DMS53 treated with DMSO at 0.1 percent for 48 hours (cell line): ENCODE results near the gene TMEM59.
A peak's percentile ranks its signal among the peaks of the same experiment; 100 is the strongest.
"Not testable (repeated sequence)": the region's sequence is repeated elsewhere in the genome, so short reads cannot be mapped to it uniquely, and the experiment has no call there.

Source experiments
- DNase-seq: peaks from one replicate; lab custom pipeline; 2025; ENCODE audit not compliant: unreplicated experiment; lab: John Stamatoyannopoulos, UW

The TMEM59 gene

GRCh38 chr1:54013393-54014008, 39.5 kb downstream of the TMEM59 start:
- no peak for DNase-seq

DNA sequence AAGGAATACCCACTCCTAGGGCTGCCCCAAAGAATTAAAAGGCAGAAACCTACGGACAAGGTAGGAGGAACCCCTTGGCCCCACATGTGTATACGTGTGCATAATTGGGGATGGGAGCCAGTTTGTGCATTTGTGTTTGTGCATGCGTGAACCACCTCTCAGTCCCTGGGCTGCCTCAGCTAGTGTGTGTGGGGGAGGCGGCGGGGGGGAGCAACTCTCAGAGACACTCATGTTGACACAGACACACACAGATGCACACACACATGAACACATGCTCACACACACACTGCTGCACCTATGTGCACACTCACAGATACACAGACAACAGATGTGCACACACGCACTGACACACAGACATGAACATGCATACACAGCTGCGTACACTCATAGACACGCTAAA, 40.1 kb downstream of the TMEM59 start:
- DNase-seq: no peak

DNA sequence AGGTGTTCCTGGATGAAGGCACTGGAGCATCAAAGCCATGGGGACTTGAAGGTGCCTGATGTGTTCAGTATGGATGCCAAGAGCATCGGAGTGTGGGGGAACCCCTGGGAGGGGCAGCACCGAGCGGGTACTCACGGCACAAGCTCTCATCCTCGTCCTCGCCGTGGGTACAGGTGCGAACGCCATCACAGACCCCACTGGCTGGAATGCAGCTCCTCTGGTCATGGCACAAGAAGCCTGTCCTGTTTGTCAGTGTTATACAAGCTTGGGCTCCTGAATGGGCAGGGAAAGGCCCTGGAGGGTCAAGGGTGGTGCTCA, 41.0 kb downstream of the TMEM59 start:
- no peak for DNase-seq

DNA sequence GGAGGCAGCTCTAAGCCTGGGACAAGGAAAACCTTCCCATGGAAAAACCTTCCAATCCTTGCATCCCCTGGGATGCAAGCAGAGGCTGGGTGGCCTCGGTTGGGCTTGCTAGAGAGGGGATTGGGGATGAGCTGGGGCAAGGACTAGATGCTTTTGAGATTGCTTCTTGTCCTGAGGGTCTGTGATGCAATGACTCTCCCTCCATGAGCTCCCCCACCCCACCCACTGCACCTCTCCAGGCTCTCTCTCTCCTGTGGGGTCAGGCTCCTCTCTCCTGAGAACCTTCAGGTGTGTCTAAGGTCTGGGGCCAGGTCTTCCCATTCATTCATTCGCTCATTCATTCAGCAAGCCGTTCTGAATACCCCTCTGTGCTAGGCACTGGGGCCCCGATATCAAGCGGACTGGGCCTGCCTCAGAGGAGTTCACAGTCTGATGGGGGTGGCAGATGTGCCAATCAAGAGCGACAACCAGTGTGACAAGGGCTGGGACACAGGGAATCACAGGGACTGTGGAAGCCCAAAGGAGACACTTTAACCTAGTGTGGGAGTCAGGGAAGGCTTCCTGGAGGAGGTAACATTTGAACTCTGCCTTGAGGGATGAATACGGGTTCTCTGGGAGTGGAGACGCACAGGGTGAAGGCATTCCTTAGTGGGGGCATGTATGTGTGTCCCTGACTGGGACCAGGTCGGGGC, 41.5 kb downstream of the TMEM59 start:
- no peak for DNase-seq

DNA sequence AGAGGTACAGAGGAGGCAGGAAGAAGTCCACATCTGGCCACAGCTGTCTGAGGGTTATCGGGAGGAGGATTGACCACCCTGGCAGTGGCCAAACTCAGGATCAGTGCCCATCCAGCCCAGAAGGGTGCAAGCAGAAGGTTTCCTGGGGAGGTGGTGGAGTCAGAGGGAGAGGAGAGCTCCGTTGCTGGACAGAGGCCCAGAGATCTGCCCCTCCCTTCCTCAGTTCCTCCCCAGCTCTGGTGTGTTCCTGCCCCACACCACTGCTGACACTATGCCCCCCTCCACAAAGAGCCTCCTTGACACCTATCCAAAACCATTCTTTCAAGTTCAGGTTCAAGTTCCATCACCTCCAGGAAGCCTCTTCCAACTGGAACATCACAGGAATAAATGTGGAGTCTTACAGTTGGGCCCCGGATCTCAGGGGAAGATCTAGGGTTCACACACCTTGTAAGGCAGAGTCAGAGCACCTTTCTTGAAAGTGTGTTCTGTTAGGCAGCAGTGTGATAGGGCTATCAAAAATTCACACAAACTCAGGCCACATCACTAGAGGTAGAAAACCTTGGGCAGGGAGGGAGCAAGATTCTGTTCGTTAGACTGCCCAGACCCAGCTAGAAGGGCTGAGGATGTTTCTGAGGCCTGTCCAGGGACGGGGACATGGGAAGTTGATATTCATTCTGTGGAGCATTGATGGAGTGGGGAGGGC, 42.4 kb downstream of the TMEM59 start:
- DNase-seq: no peak

GRCh38 chr1:54009406-54009805, 43.6 kb downstream of the TMEM59 start:
- no peak for DNase-seq

GRCh38 chr1:54008876-54009275, 44.1 kb downstream of the TMEM59 start:
- no peak for DNase-seq

DNA sequence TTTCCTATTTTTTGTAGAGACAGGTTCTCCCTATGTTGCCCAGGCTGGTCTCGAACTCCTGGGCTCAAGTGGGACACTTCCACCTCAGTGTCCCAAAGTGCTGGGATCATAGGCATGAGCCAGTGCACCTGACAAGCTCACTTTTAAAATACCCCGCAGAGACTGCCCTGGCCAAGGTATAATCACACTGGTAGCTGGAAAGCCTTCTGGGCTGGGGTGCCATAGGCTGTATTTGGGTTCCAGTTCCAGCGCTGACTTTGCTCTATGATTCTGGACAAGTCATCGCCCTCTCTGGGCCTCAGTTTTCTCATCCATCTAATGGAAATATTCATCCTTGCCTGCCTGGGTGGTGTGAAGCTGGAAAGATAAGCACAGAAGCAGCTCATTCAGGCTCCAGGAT, 45.4 kb downstream of the TMEM59 start:
- DNase-seq: no peak

DNA sequence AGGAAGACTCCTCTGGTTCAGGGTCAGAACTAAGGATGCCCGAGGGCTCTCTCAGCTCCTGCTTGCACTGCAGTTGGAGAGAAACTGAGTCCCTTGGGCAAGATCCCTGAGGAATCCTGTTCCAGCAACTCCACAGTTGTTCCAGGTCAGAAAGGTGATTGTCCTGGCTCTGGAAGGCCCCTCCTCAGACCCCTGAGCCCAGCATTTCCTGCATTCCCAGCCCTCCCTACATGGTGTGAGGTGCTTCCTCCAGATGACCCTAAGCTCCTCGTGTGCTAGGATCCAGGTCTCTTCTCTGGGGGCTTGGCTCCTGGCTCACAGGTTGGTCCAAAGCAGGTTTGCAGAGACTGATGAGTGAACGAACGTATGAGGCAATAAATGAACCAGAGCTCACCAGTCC, 46.5 kb downstream of the TMEM59 start:
- no peak for DNase-seq

DNA sequence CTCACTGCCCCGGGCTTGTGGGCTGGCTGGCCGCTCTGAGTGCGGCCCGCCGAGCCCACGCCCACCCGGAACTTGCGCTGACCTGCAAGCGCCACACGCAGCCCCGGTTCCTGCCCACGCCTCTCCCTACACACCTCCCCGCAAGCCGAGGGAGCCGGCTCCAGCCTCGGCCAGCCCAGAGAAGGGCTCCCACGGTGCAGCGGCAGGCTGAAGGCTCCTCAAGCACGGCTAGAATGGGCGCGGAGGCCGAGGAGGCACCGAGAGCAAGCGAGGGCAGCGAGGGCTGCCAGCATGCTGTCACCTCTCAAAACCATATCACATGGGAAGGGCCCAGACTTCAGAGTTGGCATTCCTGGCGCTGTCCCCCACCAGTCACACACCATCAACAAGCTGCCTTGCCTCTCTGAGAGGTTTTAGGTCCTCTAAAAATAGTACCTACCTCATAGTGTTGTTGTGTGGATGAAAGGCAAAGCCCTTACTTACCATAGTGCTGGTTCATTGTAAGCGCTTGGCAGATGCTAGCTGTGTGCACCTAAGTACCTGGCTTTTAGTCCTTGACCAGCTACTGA, 48.4 kb downstream of the TMEM59 start:
- DNase-seq: no peak

GRCh38 chr1:54003750-54004480, 49.1 kb downstream of the TMEM59 start:
- DNase-seq: not testable (repeated sequence)

DNA sequence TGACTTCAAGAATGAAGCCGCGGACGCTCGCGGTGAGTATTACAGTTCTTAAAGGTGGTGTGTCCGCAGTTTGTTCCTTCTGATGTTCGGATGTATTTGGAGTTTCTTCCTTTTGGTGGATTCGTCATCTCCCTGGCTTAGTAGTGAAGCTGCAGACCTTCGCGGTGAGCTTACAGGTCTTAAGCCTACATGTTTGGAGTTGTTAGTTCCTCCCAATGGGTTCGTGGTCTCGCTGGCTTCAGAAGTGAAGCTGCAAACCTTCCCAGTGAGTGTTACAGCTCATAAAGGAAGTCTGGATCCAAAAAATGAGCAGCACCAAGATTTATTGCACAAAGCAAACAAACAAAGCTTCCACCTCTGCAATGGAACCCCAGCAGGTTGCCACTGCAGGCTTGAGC, 49.8 kb downstream of the TMEM59 start:
- no peak for DNase-seq

DNA sequence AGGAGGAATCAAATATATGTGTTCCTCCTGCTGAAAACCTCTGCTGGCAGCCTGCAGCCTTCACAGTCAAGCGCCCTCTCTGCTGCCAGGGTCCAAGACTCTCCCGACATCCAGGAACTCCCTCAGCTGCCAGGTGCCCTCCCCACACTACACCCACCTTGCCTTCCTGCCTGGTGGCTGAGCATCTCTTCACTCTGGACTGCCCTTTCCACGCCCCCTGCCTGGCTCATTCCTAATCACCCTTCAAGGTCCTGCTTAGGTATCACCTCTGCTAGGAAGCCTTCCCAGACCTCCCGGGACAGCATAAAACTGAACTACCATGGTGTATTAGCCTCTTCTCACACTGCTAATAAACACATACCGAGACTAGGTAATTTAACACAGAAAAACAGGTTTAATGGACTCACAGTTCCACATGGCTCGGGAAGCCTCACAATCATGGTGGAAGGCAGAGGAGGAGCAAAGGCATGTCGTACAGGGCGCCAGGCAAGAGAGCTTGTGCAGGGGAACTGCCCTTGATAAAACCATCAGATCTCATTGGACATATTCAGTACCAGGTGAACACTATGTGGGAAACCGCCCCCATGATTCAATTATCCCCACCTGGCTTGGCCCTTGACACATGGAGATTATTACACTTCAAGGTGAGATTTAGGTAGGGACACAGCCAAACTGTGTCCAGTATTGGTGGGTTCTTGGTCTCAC, 50.3 kb downstream of the TMEM59 start:
- no peak for DNase-seq

- DNase-seq: peak; percentile 97
Observed at GRCh38 chr1:54001591-54001990, 51.4 kb downstream of the TMEM59 start.

DNA sequence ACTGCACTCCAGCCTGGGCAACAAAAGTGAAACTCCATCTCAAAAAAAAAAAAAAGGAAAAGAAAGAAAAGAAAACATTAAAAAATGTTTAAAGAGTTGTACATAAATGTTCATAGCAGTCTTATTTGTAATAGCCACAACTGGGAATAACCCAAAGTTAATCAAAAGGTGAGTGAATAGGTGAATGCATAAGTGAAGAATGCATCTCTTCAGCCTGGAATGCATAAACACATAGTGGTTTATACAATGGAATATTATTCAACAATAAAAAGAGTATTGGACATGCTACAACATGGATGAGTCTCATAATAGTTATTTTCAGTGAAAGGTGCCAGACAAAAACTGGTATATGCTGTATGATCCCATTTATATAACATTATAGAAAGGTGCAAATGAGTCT, 53.1 kb downstream of the TMEM59 start:
- no peak for DNase-seq

GRCh38 chr1:53998223-53998622, 54.8 kb downstream of the TMEM59 start:
- DNase-seq: no peak

- DNase-seq: no peak
Observed at GRCh38 chr1:53995683-53996082, 57.3 kb downstream of the TMEM59 start.

DNA sequence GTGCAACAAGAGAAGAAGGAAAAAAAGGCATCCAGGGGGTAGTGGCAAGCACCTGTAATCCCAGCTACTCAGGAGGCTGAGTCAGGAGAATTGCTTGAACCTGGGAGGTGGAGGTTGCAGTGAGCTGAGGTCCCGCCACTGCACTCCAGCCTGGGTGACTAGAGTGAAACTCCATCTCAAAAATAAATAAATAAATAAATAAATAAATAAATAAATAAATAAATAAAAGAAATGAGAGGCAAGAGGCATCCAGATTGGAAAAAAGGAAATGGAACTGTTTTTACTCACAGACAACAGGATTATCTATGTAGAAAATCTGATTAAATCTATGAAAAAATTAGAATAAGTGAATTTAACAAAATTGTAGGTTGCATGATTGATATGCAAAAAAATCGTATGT, 58.5 kb downstream of the TMEM59 start:
- not testable (repeated sequence) for DNase-seq

DNA sequence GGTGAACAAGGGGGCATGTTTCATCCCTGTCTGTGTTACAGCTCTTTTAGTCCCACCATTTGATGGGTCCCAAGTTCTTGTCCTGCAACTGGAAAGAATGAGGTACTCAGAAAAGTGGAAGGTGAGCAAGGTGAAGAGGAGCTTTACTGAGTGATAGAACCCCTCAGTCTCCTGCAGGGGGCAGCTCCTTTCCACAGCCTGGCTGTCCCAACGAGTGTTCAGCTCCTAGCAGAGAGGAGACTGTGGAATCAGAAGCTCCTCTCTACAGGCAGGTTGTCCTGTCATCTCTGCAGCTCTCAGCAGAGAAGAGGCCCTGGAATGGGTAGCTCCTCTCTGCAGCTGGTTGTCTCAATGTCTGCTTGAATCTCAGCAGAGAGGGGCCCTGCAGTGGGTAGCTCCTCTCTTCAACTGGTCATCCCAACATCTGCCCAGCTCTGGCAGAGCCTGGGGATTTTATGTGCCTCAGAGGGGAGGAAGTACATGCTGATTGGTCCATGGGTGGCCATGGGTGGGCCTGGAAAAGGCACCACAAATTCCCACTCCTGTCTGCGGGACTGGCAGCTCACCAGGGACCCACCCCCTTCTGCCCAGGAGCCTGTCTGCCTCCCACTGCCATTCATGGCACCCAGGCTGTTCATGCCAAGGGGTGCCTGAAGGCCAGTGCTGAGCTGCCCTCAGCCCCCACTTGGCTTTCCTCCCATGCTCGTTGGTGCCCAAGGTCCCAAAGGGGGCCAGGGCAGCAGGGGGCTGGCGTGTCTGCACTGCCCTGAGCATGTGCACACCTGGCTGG, 60.7 kb downstream of the TMEM59 start:
- DNase-seq: no peak

- DNase-seq: no peak
Observed at GRCh38 chr1:53987880-53988279, 65.1 kb downstream of the TMEM59 start.
